ENCODE measurements around the gene SLC5A1. TPM values are rescaled to one million over a fixed set of nuclear protein-coding genes. Genes with fewer than 3 reads are reported as not detected.

Gene SLC5A1
- total RNA-seq (0.05 TPM), polyA plus RNA-seq (not detected)

DNA sequence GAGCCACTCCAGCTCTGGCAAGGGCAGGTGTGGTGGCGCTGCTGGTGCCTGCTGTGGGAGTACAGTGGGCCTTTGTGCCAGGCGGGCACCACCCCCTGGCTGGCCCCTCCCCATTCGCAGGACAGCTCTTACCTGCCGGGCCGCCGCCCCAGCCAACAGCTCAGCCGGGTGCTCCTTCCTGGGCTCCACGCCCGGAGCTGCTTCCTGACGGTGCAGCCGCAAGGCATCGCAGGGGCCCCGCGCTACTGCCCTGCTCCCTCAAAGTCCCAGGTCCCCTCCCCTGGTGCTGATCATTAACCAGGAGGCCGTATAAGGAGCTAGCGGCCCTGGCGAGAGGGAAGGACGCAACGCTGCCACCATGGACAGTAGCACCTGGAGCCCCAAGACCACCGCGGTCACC is at the start of gene SLC5A1:
SLC5A1 (plus strand) TSS at position 338 of the 400 bp plus-strand sequence; CDS start at position 359, 21 bp downstream.
- no peak within 1 kb of the TSS for H3K27ac ChIP-seq (ENCODE audit: low read depth)
- DNase-seq (ENCODE audit: extremely low spot score) = no peak
- 63% methylated on average over 21 of the region's 21 CpGs for WGBS
- H3K4me1 ChIP-seq (ENCODE audit: insufficient read depth) = no peaks in the 10 kb centered on the region
- no peaks in the 10 kb centered on the region for H3K36me3 ChIP-seq (ENCODE audit: insufficient read depth)
- no peak within 1 kb of the TSS for H3K4me3 ChIP-seq (ENCODE audit: low read depth, low read length)

DNA sequence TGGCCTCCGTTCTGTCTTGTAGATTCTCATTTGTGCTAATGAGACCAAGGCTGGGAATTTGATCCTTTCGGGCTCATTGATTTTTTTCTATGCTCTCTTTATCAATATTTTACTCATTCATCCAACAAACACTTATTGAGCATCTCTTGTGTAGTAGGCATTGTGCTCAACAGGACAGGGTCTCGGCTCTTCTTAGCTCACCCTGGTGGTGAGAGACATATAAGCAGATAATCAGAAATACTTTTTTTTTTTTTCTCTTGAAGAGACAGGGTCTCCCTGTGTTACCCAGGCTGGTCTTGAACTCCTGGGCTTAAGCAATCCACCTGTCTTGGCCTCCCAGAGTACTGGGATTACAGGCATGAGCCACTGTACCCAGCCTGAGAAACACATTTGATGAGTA is 48.0 kb upstream of the SLC5A1 start:
- DNase-seq (ENCODE audit: extremely low spot score) = no peak
- Histone ChIP-seq H3K36me3 (ENCODE audit: insufficient read depth) (no peaks in the 10 kb centered on the region), H3K27ac (ENCODE audit: low read depth) (no peak overlapping the region), H3K4me3 (ENCODE audit: low read depth, low read length) (no peak overlapping the region), H3K4me1 (ENCODE audit: insufficient read depth) (no peaks in the 10 kb centered on the region)
- 84% methylated on average over 3 of the region's 3 CpGs for WGBS

DNA sequence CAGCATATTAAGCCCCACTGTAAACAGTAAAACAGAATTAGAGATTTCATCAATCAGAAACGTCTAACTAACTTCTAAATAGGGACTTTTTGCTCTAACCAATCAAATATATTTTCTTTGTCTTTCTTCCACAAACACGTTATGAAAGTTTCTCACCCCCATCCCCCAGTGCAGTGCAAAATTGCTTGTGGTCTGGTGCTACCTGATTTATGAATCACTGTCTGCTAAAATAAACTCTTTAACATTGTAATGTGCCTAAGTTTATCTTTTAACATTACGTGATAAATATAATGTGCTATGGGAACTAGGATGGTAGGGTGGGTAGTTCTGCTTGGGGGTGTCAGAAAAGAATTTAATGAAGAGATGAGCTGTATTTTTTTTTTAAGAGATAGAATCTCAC is 47.3 kb upstream of the SLC5A1 start:
- no peaks in the 10 kb centered on the region for H3K4me1 ChIP-seq (ENCODE audit: insufficient read depth)
- 19% methylated on average over 3 of the region's 3 CpGs for WGBS

DNA sequence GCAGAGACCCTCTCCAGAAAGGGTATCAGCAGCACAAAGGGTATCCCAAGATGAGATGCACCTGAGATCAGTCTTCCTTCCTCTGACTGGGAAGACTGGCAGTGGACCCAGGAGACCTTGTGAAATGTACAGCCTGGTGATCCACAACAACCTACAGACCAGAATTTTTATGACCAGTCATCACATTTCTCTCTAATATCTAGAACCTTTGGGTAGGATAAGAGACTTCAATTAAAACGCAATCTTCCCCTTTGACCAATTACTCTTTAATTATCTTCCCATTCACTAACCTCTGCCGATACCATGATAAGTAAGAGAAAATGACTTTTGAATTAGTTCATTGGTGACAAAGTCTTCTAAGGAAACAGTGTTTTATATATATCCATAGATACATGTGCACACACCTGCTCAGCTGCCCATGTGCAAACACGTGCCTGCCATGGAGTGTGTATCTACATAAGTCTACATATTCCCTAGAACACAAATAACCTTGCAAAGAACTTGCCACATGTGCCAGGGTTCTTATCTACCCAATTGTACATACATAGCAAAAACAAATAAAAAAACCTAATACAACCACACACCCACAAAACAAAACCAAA is 44.2 kb upstream of the SLC5A1 start:
- Histone ChIP-seq H3K4me3 (ENCODE audit: low read depth, low read length) (no peak overlapping the region), H3K4me1 (ENCODE audit: insufficient read depth) (no peaks in the 10 kb centered on the region), H3K36me3 (ENCODE audit: insufficient read depth) (no peaks in the 10 kb centered on the region), H3K27ac (ENCODE audit: low read depth) (no peak overlapping the region)
- no peak for DNase-seq (ENCODE audit: extremely low spot score)
- 88% methylated on average over 3 of the region's 3 CpGs for WGBS

More for the DNA sequence above, 47.3 kb upstream of the SLC5A1 start:
- Histone ChIP-seq H3K36me3 (ENCODE audit: insufficient read depth) (no peaks in the 10 kb centered on the region), H3K4me3 (ENCODE audit: low read depth, low read length) (no peak overlapping the region), H3K27ac (ENCODE audit: low read depth) (no peak overlapping the region)
- DNase-seq (ENCODE audit: extremely low spot score) = no peak

DNA sequence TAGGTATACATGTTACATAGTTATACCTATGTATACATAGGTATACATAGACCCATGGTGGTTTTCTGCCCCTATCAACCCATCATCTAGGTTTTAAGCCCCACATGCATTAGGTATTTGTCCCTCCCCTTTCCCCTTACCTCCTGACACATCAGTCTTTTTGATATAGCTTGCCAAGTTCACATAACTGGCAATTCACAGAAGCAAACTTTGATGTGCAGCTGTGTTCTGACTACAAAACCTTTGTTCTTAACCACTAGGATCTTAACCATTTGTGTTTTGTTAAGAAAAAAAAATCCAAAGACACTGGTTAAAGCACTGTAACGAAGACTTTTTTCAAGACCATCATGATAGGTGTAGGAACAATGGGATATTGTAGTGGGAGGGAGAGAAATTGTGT is 42.9 kb upstream of the SLC5A1 start:
- H3K4me3 ChIP-seq (ENCODE audit: low read depth, low read length) = no peak overlapping the region
- no peaks in the 10 kb centered on the region for H3K36me3 ChIP-seq (ENCODE audit: insufficient read depth)
- H3K4me1 ChIP-seq (ENCODE audit: insufficient read depth) = no peaks in the 10 kb centered on the region
- WGBS = 64% methylated on average over 1 of the region's 1 CpG
- H3K27ac ChIP-seq (ENCODE audit: low read depth) = no peak overlapping the region
- DNase-seq (ENCODE audit: extremely low spot score) = no peak

DNA sequence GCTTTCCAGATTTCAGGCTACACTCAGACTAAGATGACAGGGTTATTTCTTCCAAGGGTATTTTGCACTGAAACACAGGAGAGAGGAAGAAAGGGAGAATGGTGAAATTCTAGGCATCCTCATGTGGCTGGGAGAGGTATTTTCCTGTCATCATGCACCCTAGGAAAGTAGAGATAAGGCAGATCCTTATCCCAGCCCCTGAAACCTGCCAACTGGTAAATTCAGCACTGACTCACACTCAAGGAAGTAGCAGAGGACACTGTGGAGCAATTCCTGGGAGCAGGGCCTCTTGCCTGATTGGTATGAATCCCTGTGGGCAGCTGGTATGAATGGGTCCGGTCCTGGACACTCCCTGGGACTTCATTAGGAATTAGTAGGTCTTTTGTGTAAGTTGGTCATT is 37.6 kb upstream of the SLC5A1 start:
- no peak overlapping the region for H3K27ac ChIP-seq (ENCODE audit: low read depth)
- no peak for DNase-seq (ENCODE audit: extremely low spot score)
- WGBS = 72% methylated on average over 1 of the region's 1 CpG
- no peaks in the 10 kb centered on the region for H3K36me3 ChIP-seq (ENCODE audit: insufficient read depth)
- H3K4me1 ChIP-seq (ENCODE audit: insufficient read depth) = no peaks in the 10 kb centered on the region
- H3K4me3 ChIP-seq (ENCODE audit: low read depth, low read length) = no peak overlapping the region

DNA sequence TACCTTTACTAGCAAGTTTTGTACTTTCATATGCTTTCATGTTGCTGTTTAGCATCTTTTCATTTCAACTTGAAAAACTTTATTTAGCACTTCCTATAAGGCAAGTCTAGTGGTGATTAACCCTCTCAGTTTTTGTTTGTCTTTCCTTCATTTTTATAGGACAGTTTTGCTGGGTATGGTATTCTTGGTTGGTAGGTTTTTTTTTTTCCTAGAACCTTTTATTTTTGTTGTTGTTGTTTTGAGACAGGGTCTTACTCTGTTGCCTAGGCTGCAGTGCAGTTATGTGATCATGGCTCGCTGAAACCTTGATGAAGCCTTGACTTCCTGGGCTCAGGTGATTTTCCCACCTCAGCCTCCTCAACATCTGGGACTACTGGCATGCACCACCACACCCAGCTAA is 29.9 kb upstream of the SLC5A1 start:
- no peak for DNase-seq (ENCODE audit: extremely low spot score)
- Histone ChIP-seq H3K36me3 (ENCODE audit: insufficient read depth) (no peaks in the 10 kb centered on the region), H3K4me3 (ENCODE audit: low read depth, low read length) (no peak overlapping the region), H3K4me1 (ENCODE audit: insufficient read depth) (no peaks in the 10 kb centered on the region), H3K27ac (ENCODE audit: low read depth) (no peak overlapping the region)
- 94% methylated on average over 1 of the region's 1 CpG for WGBS

DNA sequence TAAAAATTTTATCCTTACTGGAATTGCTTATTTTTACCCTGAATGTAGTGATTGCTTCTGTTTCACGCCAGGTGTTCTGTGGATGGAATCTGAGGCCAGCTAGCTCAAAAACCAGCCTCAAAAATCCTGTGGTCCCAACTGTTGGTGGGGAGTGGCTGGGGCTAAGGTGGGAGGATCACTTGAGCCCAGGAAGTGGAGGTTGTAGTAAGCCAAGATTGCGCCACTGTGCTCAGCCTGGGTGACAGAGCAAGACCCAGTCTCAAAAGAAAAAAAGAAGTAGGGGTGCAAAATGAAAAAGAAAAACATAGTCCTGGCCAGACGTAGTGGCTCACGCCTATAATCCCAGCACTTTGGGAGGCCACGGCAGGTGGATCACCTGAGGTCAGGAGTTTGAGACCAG is 27.0 kb upstream of the SLC5A1 start:
- no peak overlapping the region for H3K4me3 ChIP-seq (ENCODE audit: low read depth, low read length)
- H3K36me3 ChIP-seq (ENCODE audit: insufficient read depth) = no peaks in the 10 kb centered on the region
- H3K27ac ChIP-seq (ENCODE audit: low read depth) = no peak overlapping the region
- 82% methylated on average over 5 of the region's 5 CpGs for WGBS
- DNase-seq (ENCODE audit: extremely low spot score) = no peak
- H3K4me1 ChIP-seq (ENCODE audit: insufficient read depth) = no peaks in the 10 kb centered on the region

DNA sequence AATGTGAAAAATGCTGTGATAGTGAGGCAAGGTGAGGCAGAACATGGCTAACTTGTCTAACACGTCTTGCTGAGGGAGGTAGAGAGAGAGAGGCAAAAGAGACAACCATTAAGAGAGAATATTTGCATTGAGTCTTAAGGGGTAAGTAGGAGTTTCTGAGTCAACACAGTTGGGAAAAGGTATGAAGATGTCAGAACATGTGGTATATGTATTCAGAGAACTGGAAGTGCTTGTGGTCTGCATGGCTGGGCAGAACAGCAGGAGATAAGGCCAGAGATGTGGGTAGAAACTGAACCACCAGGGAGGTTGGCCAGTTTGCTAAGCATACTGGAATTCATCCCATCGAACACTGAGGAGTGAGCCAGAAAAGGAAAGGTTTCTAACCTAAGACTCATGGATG is 25.0 kb upstream of the SLC5A1 start:
- H3K4me1 ChIP-seq (ENCODE audit: insufficient read depth) = no peaks in the 10 kb centered on the region
- no peak overlapping the region for H3K27ac ChIP-seq (ENCODE audit: low read depth)
- no peak overlapping the region for H3K4me3 ChIP-seq (ENCODE audit: low read depth, low read length)
- no peaks in the 10 kb centered on the region for H3K36me3 ChIP-seq (ENCODE audit: insufficient read depth)
- DNase-seq (ENCODE audit: extremely low spot score) = no peak
- WGBS = 61% methylated on average over 2 of the region's 2 CpGs

DNA sequence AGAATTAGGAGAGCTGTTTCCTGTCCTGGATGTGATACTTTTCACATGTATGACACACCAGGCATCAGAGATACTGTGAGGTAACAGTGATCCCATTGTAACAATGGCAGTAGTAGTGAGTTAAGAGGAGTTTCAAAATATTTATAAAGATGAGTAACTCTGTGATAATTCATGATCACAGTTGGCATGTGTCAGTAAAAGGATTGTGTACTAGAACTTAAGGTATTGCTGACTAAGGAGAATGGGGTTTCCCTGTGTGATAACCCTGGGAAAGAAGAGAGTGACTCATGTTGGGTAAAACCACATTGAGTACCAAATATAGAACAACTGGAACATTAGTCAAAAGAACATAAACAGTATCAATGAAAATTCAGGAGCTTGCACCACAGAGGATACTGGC is 22.9 kb upstream of the SLC5A1 start:
- no peak overlapping the region for H3K4me3 ChIP-seq (ENCODE audit: low read depth, low read length)
- H3K36me3 ChIP-seq (ENCODE audit: insufficient read depth) = no peaks in the 10 kb centered on the region
- H3K4me1 ChIP-seq (ENCODE audit: insufficient read depth) = no peaks in the 10 kb centered on the region
- no peak for DNase-seq (ENCODE audit: extremely low spot score)
- no peak overlapping the region for H3K27ac ChIP-seq (ENCODE audit: low read depth)

DNA sequence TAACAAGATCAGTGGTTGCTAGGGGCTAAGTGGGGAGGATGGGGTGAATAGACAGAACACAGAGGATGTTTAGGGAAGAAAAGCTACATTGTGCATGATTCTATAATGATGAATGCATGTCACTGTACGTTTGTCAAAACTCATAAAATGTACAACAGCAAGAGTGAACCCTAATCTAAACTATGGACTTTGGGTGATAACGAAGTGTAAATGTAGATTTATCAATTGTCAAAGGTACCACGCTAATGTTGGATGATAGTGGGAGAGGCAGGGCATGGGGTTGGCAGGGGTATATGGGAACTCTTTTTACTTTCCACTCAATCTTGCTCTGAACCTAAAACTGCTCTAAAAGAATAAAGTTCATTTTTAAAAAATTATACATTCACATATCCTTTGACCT is 21.3 kb upstream of the SLC5A1 start:
- no peak overlapping the region for H3K27ac ChIP-seq (ENCODE audit: low read depth)
- no peaks in the 10 kb centered on the region for H3K4me1 ChIP-seq (ENCODE audit: insufficient read depth)
- no peak for DNase-seq (ENCODE audit: extremely low spot score)
- no peak overlapping the region for H3K4me3 ChIP-seq (ENCODE audit: low read depth, low read length)
- H3K36me3 ChIP-seq (ENCODE audit: insufficient read depth) = no peaks in the 10 kb centered on the region
- 67% methylated on average over 3 of the region's 3 CpGs for WGBS

DNA sequence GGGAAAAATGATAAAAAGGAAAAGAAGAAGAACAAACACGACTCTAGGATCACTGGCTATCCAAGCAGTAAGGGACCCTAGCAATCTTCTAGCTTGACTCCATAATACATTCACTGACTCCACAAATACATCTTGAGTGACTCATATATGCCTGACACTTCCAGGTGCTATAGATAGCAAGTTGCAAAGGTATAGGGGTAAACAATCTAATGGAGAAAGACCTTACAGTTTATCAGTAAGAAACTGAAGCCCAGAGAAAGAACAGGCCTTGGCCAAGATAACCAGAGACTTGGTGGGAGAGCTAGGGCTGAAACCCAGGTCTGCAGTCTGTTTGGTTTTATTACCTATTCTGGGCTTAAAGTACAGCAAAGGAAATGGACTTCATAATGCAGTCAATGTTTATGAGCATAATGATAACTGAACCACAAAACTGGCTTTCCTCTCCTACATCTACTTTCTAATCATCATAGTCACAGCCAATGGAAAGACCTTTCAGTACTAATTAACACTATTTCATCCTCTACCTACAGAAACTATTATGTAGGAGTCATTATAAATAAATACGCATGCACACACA is 19.7 kb upstream of the SLC5A1 start:
- DNase-seq (ENCODE audit: extremely low spot score) = no peak
- Histone ChIP-seq H3K27ac (ENCODE audit: low read depth) (no peak overlapping the region), H3K4me1 (ENCODE audit: insufficient read depth) (no peaks in the 10 kb centered on the region), H3K36me3 (ENCODE audit: insufficient read depth) (no peaks in the 10 kb centered on the region), H3K4me3 (ENCODE audit: low read depth, low read length) (no peak overlapping the region)
- WGBS = 90% methylated on average over 2 of the region's 2 CpGs

DNA sequence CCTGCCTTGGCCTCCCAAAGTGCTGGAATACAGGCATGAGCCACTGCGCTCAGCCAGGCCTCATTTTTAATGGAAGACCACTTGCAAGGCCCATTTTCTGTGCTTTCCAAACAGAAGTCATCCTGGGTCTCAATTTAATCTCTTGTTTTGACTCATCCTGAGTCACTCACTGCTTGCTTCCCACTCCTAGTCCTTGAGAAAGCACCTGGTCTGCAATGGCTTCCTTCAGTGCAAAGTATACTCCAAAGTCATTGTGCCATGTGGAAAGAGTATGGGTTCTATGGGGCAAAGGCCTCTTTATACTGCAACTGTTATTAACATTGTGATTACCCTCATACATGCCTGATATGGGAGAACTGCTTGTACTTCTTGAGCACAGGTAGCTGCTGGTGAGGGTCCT is 18.3 kb upstream of the SLC5A1 start:
- DNase-seq (ENCODE audit: extremely low spot score) = no peak
- no peak overlapping the region for H3K4me3 ChIP-seq (ENCODE audit: low read depth, low read length)
- 83% methylated on average over 1 of the region's 1 CpG for WGBS
- no peak overlapping the region for H3K27ac ChIP-seq (ENCODE audit: low read depth)
- H3K4me1 ChIP-seq (ENCODE audit: insufficient read depth) = no peaks in the 10 kb centered on the region
- H3K36me3 ChIP-seq (ENCODE audit: insufficient read depth) = no peaks in the 10 kb centered on the region

DNA sequence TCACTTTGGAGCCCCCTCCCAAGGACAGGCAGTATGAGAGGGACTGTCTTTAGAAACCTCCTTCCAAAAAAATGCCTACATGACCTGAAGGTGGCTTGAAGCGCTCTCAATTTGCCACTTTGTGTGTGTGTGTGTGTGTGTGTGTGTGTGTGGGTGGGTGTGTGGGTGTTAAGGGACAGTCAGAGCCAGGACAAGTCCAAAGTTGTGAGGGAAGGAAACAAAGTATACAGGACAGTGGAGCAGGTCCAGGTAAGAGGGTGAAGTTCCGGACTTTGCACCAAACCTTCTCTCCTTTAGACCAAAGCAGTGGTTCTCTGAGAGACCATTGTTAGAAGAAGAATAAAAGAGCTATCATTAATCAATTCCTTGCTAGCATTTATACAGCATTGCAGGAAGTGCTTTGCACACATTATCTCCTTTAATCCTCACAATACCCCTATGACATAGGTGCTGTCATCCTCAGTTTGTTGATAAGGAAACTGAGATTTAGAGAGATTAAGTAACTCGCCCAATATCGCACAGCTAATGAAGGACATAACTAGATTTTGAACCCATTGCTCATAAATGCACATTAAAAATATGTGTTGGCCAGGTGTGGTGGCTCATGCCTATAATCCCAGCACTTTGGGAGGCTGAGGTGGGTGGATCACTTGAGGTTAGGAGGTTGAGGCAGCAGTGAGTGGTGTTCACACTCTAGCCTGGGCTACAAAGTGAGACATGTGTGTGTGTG is 12.4 kb upstream of the SLC5A1 start:
- DNase-seq (ENCODE audit: extremely low spot score) = no peak
- no peak overlapping the region for H3K27ac ChIP-seq (ENCODE audit: low read depth)
- WGBS = 81% methylated on average over 4 of the region's 4 CpGs
- no peaks in the 10 kb centered on the region for H3K36me3 ChIP-seq (ENCODE audit: insufficient read depth)
- no peaks in the 10 kb centered on the region for H3K4me1 ChIP-seq (ENCODE audit: insufficient read depth)
- no peak overlapping the region for H3K4me3 ChIP-seq (ENCODE audit: low read depth, low read length)
